NCI-H2081 (cell line): ENCODE data around the gene CFAP61.

Experiments used
- DNase-seq, 2 experiments: peaks; one replicate each; lab custom pipeline; 2025; lab: John Stamatoyannopoulos, UW

CFAP61 gene

DNA sequence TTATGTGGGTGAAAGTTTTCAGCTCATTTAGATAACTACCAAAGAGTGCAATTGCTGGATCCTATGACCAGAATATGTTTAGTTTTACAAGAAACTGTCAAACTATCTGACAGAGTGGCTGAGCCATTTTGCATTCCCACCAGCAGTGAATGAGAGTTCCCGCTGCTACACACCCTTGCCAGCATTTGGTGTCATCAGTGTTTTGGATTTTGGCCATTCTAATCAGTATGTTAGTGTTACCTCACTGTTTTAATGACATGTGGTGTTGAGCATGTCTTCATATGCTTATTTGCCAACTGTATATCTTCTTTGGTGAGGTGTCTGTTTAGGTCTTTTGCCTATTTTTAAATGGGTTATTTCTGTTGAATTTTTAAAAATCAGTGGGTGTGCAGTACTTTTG lies 120.9 kb downstream of the CFAP61 start:
- no peak for DNase-seq

DNA sequence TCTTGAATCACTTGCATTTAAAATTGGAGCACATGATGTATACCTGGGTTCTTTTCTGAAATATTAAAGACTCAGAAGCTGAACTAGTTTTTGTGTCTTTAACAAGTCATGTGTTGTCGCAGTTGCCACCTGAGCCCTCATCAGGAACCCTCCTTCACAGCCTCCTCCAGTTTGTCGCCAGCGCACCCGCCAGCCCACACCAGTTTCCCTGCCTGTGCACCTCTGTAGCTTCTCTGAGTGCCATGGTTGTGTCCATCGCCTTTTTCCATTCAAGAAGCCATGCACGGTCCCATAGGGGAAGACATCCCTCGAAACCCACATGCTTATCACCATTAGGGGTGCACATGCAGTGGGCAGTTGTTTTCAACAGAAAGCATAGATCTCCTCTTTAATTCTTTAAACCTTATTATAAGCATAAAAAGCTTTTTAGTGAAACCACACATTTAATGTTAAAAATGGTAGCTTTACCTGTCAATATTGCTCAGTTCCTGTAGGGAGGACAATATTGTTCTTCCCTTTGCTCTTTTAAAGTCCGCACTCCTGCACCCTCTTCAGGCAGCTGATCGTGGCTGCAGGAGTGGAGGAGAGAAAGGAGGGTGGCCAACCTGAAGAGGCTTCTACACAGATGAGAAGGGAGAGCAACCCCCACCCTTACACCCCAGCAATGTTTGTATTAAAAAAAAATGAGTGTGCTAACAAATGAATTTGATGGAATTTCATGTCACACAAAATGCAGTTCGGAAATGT lies 121.9 kb downstream of the CFAP61 start:
- DNase-seq: no peak

DNA sequence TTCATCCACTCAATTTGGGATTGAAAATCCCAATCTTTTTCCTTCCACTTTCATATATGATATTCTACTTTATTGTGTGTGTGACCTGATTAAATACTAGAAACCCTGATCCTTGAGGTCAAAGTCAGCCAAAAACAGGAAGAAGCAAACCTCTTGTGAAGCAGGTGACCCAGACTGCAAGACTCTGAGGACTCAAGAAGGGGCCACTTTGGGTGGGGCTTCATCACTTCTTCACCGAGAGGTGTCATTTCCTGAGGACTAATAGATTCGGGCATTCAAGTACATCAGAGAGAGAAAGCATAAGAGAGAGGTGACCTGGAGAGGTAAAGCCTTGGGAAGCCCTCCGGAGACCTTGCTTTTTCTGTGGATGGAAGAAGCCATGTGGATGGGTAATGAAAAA lies 129.0 kb downstream of the CFAP61 start:
- DNase-seq: no peak

GRCh38 chr20:20184149-20184548 lies 131.8 kb downstream of the CFAP61 start:
- no peak for DNase-seq

- no peak for DNase-seq
These were observed 132.4 kb downstream of the CFAP61 start for GRCh38 chr20:20184706-20185105.

GRCh38 chr20:20188647-20189046 lies 136.3 kb downstream of the CFAP61 start:
- DNase-seq: no peak

DNA sequence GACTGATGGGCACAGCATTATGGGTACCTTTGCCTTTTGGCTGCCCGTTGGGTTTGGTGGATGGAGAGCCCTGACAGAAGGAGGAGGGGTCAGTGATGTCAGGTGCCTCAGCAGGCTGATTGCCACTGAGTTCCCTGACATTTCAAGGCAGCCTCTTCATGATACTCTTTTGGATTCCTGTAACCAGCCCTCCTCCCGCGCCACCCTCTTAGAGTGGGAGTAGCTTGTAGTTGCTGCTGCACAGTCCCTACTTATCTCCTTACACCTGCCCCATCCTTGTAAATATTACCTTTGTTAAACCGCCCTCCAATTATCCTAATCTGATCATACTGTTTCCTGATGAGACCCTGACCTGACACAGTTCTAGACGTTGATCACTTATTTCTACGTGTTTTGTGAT lies 140.0 kb downstream of the CFAP61 start:
- peak in 1 of 2 experiments; percentile 16 for DNase-seq

DNA sequence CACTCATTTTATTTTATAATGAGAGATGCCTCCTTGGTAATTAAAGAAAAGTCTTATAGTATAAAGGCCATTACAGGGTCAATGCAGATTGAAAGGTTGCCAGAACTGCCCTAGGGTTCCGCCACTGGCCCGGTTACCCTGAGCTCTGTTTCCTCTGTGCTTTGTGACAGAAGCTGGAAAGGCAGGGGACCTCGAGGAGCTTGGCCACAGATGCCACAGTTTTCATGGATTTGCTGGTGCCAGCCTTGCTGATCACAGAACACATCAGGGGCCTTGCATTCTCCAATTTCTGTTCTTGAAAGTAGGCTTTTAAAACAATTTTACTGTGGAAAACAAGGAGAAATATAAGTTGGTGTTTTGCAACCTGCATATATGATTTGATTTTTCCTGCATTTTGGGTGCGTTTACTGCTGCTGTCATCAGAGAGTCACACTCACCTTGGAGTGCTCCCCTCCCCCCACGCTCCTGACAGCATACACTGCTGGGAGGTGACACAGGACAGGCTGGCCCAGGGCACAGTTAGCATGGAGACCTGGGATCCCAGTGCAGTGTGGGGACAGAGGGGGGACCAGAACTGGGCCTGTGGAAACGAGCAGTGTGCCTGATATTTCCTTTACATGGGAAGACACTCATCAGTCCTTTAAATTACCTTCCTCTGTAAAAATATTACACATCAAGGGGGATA lies 142.8 kb downstream of the CFAP61 start:
- no peak for DNase-seq

- DNase-seq: no peak
These were observed 144.3 kb downstream of the CFAP61 start for GRCh38 chr20:20196610-20197009.

- DNase-seq: no peak
These were observed 145.7 kb downstream of the CFAP61 start for GRCh38 chr20:20198011-20198410.

GRCh38 chr20:20199361-20200160 lies 147.2 kb downstream of the CFAP61 start:
- peak; percentile 41 to 62 for DNase-seq

DNA sequence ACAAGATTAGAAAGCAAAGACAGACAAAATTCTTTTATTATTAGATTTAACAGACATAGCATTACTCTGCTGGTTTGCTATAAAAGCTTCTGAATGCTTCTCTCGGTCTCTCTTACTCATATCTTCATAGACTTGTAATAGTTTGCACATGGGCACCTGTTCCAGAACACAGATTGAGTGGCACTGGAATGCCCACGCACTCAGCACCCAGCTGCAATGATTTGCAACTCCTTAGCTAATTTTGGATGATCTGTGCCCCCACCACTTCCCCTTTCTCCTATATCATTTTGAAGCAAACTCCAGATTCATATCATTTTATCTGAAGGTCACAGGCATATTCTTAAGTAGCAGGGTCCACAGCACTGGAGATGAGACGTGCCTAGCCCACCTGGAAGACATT lies 148.8 kb downstream of the CFAP61 start:
- no peak for DNase-seq

DNA sequence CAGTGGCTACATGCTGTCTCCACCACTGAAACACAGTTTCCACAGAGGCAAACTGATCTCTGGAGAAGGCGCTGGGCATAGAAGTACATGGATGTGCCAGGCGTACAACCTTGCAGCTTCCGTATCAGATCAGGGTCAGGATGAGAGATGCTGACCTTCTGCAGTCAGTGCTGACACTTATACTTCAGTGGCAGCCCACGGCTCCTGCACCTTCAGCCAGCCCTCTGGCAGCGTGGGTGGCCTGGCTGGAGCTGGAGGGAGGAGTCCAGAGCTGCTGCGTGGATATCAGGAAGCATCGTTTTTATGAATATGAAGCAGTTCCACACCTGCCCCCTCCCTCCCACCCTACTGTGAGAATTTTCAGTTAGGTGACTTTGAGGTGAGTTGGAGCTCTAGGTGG lies 149.3 kb downstream of the CFAP61 start:
- no peak for DNase-seq

GRCh38 chr20:20202768-20203167 lies 150.4 kb downstream of the CFAP61 start:
- no peak for DNase-seq

- DNase-seq: no peak
These were observed 151.5 kb downstream of the CFAP61 start for GRCh38 chr20:20203784-20204183.

DNA sequence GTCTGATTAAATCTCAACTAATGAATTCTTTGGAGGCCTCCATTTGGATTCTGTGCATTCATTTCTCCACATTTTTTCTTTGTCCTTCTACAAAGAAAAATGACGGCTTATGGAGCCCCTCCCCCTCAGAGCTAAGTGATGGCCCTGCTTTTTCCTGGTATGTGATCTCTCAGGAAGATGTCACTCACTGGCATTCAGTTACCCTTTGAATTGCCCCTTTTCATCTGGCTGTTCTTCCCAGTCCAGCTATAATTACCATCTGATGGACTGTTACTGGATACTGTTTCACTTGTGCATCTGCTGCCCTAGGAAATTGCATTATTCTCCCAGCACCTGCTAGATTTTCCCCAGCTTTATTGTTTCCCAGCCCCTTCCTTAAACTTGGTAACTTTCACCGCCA lies 151.9 kb downstream of the CFAP61 start:
- peak; percentile 48 to 87 for DNase-seq

DNA sequence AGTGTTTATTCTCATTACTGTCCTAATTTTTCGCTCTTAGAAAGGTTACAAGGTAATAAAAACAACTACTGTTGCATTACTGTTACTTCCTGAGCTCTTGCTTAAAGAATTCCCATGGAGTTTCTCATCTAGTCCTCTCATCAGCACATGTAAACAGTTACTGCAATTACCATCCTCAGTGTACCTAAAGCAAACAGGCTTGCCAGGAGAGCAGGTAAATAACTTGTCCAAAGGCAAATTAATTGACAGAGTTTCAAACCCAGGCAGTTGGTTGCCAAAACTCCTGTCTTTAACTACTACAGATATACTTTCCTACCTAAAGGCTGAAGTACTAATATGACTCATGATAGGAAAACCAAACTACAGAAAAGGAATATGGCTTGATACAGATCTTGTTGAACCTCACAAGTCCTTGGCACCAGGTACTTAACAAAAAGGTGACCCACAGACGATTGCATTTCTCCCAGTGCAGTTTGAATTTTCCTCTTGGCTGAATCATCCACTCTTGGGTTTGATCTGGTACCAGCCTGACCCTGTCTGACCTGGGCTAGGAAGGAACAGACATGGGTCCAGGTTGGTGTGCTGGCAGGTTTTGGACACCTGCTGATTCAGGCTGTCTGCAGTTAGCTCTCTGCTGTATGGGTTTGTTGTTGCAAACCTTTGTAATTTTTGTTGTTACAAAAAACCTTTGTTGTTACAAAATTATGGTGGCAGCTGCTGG lies 153.0 kb downstream of the CFAP61 start:
- peak in 1 of 2 experiments; percentile 36 for DNase-seq

DNA sequence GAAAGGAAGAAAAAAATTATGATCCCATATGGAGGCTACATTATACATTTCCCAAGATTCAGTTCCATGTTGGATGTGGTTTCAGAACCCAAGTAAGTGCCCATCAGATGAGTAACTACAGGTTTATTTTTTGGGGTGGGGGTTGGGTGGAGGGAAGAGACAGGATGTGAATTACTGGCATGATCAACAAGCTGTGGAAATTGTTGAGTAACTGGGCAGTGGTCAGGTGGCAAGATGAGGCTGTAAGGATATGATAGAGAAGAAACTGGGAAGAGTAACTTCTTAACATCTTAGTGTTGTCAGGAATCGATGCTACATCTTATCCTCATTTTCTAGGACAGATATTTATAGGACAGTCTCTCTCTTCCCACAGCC lies 153.5 kb downstream of the CFAP61 start:
- DNase-seq: no peak

DNA sequence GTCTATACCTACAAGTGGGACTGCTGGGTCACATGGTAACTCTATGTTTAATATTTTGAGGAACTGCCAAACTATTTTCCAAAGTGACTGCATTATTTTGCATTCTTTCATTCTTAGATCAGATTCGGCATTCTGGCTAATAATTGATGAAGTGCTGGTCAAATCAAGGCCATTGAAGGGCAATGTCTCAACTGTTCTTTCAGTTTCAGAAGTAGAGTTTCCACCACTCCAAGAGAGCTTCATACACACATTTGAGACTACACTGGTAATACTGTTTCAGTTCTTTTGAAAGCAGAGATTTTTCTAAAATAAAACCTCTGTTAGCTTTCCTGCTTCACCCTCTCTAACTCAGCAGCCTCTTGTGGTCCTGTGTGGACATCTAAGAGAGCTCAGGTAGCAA lies 154.5 kb downstream of the CFAP61 start:
- DNase-seq: no peak

- DNase-seq: peak in 1 of 2 experiments; percentile 35
These were observed 155.0 kb downstream of the CFAP61 start for GRCh38 chr20:20207291-20207690.

DNA sequence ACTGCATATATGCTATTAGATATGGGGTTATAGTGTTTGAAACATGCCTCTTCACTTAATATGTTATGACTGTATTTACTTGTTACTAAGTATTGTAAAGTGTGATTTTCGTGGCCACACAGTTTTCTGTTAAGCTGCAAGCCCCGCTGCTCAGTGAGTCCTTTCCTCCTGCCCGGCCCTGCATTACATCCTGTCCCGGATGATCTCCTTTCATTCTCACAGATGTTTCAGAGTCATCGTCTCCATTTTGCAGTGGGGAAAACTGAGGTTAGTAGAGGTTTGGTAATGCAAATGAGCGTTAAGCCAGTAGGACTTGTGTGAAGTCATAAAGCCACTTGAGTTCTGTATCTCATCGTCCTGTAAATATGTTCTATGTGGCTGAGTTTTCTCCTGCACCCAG lies 155.5 kb downstream of the CFAP61 start:
- no peak for DNase-seq

DNA sequence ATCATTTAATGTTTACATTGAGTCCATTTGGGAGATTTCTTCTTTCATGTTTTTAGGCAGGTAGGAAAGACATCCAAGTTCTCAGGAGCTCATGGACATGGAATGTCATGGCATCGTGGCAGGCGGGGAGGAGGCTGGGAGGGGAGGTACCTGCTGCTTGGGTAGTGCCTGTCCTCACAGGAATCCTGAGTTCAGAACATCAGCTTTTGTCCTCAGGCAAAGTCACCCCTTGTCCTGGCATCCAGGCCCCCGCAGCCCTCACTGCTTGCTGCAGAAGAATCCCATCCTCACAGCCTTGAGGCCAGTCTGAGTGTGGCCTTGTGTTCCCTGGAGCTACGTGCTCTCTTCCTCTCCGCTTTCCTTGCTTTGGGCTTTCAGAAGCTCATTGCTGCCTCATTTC lies 157.4 kb downstream of the CFAP61 start:
- no peak for DNase-seq
